T-helper 2 cell treated with Interferon-gamma antibody and Interleukin-4, amounts not matched to agents 5 μg/mL and 100 μg/mL, for 36 hours (primary cell): ENCODE data around the gene ETV1.
A peak's percentile ranks its signal among the peaks of the same experiment; 100 is the strongest.
"Not testable (repeated sequence)": the region's sequence is repeated elsewhere in the genome, so short reads cannot be mapped to it uniquely, and the experiment has no call there.

Experiments used
- DNase-seq: peaks from one replicate; pipeline ENCODE4 v3.0.0; 2021; ENCODE audit warnings: low spot score
- H3K27ac Mint-ChIP-seq: one replicate; pipeline ENCODE4 v1.8.0; 2021; ENCODE audit warnings: mild to moderate bottlenecking, mixed read lengths
- H3K27me3 Mint-ChIP-seq: one replicate; pipeline ENCODE4 v1.8.0; 2021; ENCODE audit warnings: low read depth, mixed read lengths
- H3K36me3 Mint-ChIP-seq: one replicate; pipeline ENCODE4 v1.8.0; 2021; ENCODE audit warnings: low read depth, mixed read lengths
- H3K4me1 Mint-ChIP-seq: one replicate; pipeline ENCODE4 v1.8.0; 2021; ENCODE audit warnings: low read depth, mixed read lengths
- H3K4me3 Mint-ChIP-seq: one replicate; pipeline ENCODE4 v1.8.0; 2022; ENCODE audit warnings: mild to moderate bottlenecking, moderate library complexity, mixed read lengths
- H3K9me3 Mint-ChIP-seq: one replicate; pipeline ENCODE4 v1.8.0; 2021; ENCODE audit warnings: mixed read lengths

ETV1 gene

DNA sequence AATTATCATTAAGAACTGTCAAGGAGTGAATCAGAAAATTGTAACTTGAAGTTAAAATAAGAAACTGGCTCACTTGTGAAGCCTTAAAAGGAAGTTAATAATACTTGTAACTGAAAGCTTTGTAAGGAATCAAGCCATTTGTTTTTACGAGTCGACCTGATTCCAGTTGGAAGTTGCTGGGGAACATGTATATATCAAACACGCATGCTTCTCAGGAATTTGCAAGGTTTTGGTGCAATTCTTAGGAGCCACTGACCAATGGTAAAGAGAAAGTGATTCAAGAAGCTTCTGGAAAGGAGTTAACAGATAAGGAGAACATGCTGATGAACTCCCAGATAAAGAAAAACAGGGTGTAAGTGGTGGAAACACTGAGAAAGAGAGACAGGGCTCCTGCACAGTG lies 56.4 kb downstream of the ETV1 start:
- Mint-ChIP-seq H3K27ac (no peak overlapping the region), H3K4me3 (no peak overlapping the region), H3K9me3 (no peaks in the 10 kb centered on the region), H3K4me1 (no peaks in the 10 kb centered on the region), H3K36me3 (no peaks in the 10 kb centered on the region), H3K27me3 (no peaks in the 10 kb centered on the region)
- DNase-seq = no peak

DNA sequence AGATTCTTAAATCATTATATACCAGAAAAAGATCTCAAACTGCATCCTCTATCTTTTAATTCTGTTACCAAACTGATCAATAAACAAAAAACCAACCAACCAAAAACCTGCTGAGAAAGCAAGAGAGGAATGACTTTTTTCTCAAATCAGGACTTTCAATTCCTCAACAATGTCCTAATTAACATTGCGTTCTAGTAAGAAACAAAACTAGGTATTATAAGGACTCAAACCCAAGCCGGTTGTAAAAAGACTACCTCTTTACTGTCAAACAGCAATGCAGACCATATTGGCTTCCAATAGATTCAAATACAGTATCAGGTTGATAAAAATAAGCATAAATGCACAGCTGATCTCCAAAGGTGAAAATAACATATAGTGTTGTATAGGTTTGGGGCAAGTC lies 57.3 kb downstream of the ETV1 start:
- H3K9me3 Mint-ChIP-seq = no peaks in the 10 kb centered on the region
- no peaks in the 10 kb centered on the region for H3K36me3 Mint-ChIP-seq
- no peak overlapping the region for H3K27ac Mint-ChIP-seq
- no peaks in the 10 kb centered on the region for H3K4me1 Mint-ChIP-seq
- no peak overlapping the region for H3K4me3 Mint-ChIP-seq
- no peaks in the 10 kb centered on the region for H3K27me3 Mint-ChIP-seq
- DNase-seq = no peak

DNA sequence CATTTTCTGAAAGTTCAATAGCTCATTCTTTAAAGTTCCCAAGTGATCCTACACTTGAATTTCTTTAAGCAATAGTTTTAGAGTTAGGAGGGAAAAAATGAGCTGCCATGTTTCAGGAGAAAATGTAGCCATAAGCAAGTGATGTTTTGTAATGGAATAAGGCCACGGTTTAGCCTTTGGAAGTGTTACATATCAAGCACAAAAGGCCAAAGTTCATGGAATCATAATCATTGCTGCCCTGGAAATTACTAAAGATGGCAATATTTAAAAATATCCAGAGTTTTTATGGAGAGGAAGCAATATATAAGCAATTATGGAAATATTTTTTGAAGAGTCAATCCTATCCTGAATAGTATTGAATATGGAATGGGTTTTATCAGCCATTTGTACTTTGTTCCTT lies 68.4 kb downstream of the ETV1 start:
- H3K27ac Mint-ChIP-seq = no peak overlapping the region
- no peaks in the 10 kb centered on the region for H3K9me3 Mint-ChIP-seq
- H3K36me3 Mint-ChIP-seq = no peaks in the 10 kb centered on the region
- no peak overlapping the region for H3K4me3 Mint-ChIP-seq
- DNase-seq = no peak
- no peaks in the 10 kb centered on the region for H3K4me1 Mint-ChIP-seq
- no peaks in the 10 kb centered on the region for H3K27me3 Mint-ChIP-seq

DNA sequence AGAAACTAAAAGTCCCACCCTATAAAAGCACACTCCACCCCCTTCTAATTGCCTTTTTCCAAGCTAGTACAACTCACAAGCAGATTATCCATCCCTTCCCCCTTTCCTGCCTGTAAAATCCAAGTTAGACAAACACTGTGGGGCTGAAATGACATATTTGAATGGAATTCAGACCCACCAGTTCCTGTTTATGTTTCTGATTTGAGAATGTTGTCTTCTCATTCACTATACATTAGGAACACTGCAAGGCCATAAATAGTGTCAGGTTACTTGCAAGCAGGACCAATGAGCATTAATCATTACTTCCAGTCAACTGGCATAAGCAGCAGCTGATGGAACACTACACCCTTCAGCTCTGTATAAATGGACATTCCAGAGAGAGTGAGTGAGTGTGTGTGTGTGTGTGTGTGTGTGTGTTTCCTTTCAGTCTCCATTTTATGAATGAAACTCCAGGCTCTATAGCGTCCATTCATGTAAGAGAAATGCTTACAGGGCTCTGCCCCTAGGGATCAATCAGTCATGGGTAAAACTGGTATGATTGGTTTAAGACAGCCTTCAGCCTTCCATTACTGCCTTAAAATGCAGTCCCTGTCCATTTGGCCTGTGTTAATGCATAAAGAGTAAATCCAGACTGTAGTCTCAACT lies 69.3 kb downstream of the ETV1 start:
- no peak overlapping the region for H3K27ac Mint-ChIP-seq
- no peak overlapping the region for H3K4me3 Mint-ChIP-seq
- H3K4me1 Mint-ChIP-seq = no peaks in the 10 kb centered on the region
- no peaks in the 10 kb centered on the region for H3K9me3 Mint-ChIP-seq
- no peaks in the 10 kb centered on the region for H3K36me3 Mint-ChIP-seq
- no peak for DNase-seq
- H3K27me3 Mint-ChIP-seq = no peaks in the 10 kb centered on the region

DNA sequence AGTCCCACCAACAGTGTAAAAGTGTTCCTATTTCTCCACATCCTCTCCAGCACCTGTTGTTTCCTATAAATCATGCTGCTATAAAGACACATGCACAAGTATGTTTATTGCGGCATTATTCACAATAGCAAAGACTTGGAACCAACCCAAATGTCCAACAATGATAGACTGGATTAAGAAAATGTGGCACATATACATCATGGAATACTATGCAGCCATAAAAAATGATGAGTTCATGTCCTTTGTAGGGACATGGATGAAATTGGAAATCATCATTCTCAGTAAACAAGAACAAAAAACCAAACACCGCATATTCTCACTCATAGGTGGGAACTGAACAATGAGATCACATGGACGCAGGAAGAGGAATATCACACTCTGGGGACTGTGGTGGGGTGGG lies 71.1 kb downstream of the ETV1 start:
- H3K9me3 Mint-ChIP-seq, H3K36me3 Mint-ChIP-seq, H3K4me3 Mint-ChIP-seq, H3K27me3 Mint-ChIP-seq, H3K27ac Mint-ChIP-seq, H3K4me1 Mint-ChIP-seq, DNase-seq: not testable (repeated sequence)

DNA sequence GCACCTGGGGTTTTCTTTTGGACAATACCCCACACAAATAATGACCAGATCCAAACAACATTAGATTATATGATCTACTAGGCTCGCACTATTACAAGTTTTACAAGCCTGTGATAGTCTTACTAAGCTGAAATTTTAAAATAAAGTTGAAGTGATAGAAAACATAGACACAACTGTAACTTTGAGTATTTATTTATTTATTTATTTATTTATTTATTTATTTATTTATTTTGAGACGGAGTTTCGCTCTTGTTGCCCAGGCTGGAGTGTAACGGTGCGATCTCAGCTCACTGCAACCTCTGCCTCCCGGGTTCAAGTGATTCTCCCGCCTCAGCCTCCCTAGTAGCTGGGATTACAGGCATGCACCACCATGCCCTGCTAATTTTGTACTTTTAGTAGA lies 72.4 kb downstream of the ETV1 start:
- H3K9me3 Mint-ChIP-seq, H3K4me3 Mint-ChIP-seq, H3K27ac Mint-ChIP-seq: not testable (repeated sequence)

DNA sequence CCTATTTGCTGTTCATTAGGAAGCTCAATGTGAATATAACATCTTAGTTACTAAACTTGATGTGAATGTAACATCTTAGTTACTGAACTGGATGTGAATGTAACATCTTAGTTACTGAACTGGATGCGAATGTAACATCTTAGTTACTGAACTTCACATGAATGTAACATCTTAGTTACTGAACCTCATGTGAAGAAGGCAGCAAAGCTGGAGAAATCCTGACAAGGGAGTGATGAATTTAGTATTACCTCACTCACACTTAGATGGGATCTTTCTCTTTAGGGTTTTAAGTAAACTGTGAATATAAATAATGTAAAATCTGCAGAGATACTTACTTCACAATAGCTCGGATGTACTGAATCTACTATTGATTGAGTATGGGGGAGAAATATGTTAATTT lies 73.6 kb downstream of the ETV1 start:
- H3K27me3 Mint-ChIP-seq = no peaks in the 10 kb centered on the region
- no peak overlapping the region for H3K4me3 Mint-ChIP-seq
- H3K27ac Mint-ChIP-seq = no peak overlapping the region
- H3K9me3 Mint-ChIP-seq = no peaks in the 10 kb centered on the region
- H3K36me3 Mint-ChIP-seq = no peaks in the 10 kb centered on the region
- peaks cover 4% of the 10 kb centered on the region for H3K4me1 Mint-ChIP-seq
- no peak for DNase-seq

More for the DNA sequence above, 72.4 kb downstream of the ETV1 start:
- H3K4me1 Mint-ChIP-seq, H3K36me3 Mint-ChIP-seq, DNase-seq, H3K27me3 Mint-ChIP-seq: not testable (repeated sequence)

DNA sequence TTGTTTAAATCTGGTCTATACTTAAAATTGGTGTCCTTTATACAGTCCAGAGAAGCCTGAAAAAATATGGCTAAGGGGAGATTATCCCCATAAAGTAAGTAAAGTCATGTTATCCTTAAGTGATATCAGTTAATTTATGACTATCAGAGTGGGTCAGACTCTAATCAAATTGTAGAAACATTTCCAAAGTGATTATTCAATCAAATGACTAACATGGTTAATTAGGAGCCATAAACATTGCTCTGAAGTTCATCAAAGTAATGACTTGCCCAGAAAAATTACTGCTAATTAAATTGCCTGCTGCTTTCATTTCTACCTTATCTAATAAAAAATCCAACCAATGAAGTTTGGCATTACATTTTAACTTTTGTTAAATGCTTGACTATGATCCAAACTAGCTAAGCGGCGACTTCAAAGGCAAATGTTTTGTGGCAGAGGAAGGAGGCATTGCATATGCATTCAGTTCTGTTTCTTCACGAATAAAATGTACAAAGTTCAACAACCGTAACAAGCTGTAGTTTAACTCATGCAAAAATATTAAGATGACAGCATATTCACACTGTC lies 76.7 kb downstream of the ETV1 start:
- H3K27ac Mint-ChIP-seq = no peak overlapping the region
- no peaks in the 10 kb centered on the region for H3K36me3 Mint-ChIP-seq
- H3K27me3 Mint-ChIP-seq = no peaks in the 10 kb centered on the region
- no peaks in the 10 kb centered on the region for H3K9me3 Mint-ChIP-seq
- DNase-seq = no peak
- H3K4me3 Mint-ChIP-seq = no peak overlapping the region
- peaks cover 23% of the 10 kb centered on the region for H3K4me1 Mint-ChIP-seq

DNA sequence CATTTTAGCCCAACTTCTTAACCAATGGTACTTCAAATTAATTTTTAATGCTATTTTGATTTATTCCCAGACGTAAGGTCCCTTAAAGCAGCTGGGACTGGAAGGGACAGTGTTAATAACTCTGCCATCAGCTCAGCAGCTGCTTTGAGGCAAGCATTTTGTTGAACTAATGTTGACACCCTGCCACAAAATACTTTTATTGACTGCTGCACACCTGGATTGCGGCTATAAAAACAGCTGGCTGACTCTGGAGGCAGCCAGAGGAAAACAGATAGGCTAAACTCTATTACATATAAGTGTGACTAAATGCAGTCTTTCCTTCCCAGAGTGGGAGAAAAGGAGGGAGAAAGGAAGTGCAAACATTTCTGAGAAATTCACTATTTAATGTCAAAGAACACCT lies 77.6 kb downstream of the ETV1 start:
- peaks cover 23% of the 10 kb centered on the region for H3K4me1 Mint-ChIP-seq

DNA sequence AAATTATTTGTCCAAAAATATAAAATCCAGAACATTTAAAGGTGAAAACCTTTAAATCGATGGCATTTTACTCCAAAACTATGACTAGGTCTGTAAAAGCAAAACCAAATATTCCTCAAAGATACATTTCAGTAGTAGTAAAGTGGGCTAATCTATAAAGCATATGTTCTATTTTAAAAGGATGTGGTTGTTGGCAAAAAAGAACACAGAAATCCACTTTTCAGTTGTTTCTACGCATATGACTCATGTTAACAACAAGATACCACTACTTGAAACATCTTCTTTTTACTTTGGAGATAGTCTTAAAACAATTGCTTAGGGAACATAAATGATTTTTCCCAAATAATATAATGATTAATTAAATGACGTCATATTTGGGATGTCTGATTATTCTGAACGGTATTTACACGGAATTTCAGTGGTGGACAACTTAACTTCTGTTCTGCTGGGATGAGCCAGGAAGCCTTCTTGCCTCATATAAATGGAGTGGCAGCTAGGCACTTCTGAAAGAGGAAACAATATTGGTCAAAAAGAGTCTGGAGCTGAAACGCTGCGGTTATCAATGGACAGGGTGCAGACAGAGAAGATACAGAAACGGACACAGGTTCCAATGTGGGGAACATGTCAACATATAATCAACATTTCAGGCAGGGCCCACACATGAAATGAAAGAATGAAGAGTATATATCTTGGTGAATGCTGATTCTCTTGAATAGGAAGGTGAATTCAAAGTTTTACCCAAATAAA lies 78.5 kb downstream of the ETV1 start:
- H3K27ac Mint-ChIP-seq = peak overlapping the region; percentile 9
- peak overlapping the region; percentile 35 for H3K4me3 Mint-ChIP-seq
- H3K9me3 Mint-ChIP-seq = no peaks in the 10 kb centered on the region
- no peaks in the 10 kb centered on the region for H3K27me3 Mint-ChIP-seq
- H3K36me3 Mint-ChIP-seq = no peaks in the 10 kb centered on the region
- H3K4me1 Mint-ChIP-seq = peaks cover 23% of the 10 kb centered on the region
- DNase-seq = no peak

More for the DNA sequence above, 77.6 kb downstream of the ETV1 start:
- Mint-ChIP-seq H3K4me3 (no peak overlapping the region), H3K27ac (no peak overlapping the region), H3K9me3 (no peaks in the 10 kb centered on the region), H3K27me3 (no peaks in the 10 kb centered on the region), H3K36me3 (no peaks in the 10 kb centered on the region)
- DNase-seq = no peak

DNA sequence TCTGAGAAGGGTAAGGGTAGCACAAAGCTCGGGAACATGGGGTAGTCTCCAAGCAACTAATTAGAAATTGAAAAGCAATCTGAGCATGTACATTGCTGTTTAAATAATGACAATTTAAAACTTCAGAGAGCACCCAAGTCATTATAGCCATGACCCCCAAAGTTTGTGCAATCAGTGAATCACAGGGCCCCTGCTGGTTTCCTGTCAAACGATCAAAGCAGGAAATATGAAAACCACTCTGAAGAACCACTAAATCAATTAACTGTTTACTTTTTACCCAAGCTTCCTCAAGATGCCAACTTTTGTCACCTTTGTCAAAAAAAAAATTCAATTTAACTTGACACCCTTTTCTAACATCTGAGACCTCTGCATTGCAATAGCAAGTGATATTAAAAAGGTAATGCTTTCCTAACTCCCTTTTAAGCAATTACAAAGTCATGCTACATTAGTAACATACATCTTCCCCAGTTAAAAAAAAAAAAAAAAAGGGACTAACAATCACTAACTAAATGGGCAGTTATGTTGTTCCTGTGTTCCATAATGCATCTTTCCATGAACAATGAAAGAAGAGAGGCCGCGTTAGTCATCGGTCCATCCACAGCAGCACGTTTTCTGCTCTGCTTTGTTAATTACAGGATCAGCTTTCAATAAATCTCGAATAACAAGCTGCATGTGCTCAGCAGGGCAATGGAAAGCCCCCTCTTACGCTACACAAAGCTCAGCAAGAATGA lies 80.6 kb downstream of the ETV1 start:
- Mint-ChIP-seq H3K27me3 (no peaks in the 10 kb centered on the region), H3K36me3 (no peaks in the 10 kb centered on the region), H3K4me3 (peak overlapping the region; percentile 48), H3K4me1 (peaks cover 23% of the 10 kb centered on the region), H3K27ac (no peak overlapping the region), H3K9me3 (no peaks in the 10 kb centered on the region)
- no peak for DNase-seq

DNA sequence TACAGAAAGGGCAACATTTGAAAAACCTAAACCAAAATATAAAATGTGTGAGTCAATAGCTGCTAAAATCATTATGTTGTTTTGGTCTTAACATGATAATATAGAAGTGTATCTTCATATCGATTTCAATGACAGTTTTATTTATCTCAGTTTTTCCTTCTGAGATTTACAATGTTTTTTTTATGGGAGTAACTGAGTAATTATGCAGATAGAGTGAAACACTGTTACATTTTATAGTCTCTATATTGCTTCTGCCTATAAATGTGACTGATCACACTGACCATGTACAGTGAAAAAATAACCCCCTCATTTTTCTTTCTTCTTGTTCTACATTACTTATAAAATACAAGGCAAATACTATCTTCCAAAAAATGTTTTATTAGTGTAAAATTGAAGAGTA lies 81.6 kb downstream of the ETV1 start:
- Mint-ChIP-seq H3K36me3 (no peaks in the 10 kb centered on the region), H3K27me3 (no peaks in the 10 kb centered on the region), H3K9me3 (no peaks in the 10 kb centered on the region), H3K27ac (no peak overlapping the region), H3K4me1 (peaks cover 23% of the 10 kb centered on the region), H3K4me3 (no peak overlapping the region)
- no peak for DNase-seq

DNA sequence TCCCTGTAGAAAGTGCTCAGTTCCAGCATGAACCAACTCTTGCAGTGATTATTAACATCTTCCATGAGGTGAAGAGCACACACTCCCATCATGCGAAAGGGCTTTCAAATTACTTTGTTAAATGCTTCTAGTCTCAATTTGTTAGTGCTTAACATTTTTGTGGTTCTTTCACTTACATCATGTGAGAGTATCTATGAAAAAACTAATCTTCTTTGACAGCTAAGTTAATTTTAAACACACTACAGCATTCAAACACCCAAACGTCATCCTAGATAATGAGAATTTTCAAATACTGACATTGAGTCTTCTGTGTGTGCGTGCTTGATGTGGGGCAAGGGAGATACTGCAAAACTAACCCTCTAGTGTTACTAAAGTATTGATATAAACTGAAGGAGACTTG lies 84.8 kb downstream of the ETV1 start:
- H3K36me3 Mint-ChIP-seq = no peaks in the 10 kb centered on the region
- no peaks in the 10 kb centered on the region for H3K27me3 Mint-ChIP-seq
- no peak overlapping the region for H3K27ac Mint-ChIP-seq
- H3K9me3 Mint-ChIP-seq = no peaks in the 10 kb centered on the region
- H3K4me3 Mint-ChIP-seq = no peak overlapping the region
- no peak for DNase-seq
- peaks cover 14% of the 10 kb centered on the region for H3K4me1 Mint-ChIP-seq

DNA sequence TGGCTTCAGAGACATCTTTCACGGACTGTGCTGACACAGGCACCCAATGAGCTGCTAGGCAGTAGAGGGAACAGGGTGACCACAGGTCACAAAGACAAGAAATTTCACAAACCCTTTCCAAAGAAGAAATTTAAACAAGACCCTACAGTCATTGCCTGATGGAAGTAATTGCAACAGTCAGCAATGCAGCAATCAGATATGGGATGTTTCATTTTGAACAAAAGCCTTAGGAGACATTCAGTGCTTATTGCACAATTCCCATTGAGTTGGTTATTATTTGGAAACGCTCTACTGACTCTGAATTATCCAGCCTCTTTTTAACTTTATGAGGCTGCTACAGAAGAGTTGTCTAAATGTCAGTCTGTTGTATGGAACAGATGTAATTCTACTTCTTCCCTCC lies 85.5 kb downstream of the ETV1 start:
- Mint-ChIP-seq H3K4me3 (no peak overlapping the region), H3K36me3 (no peaks in the 10 kb centered on the region), H3K27ac (no peak overlapping the region), H3K4me1 (peaks cover 9% of the 10 kb centered on the region), H3K9me3 (no peaks in the 10 kb centered on the region), H3K27me3 (no peaks in the 10 kb centered on the region)
- no peak for DNase-seq
